ENCODE measurements around the gene GALNT10.

DNA sequence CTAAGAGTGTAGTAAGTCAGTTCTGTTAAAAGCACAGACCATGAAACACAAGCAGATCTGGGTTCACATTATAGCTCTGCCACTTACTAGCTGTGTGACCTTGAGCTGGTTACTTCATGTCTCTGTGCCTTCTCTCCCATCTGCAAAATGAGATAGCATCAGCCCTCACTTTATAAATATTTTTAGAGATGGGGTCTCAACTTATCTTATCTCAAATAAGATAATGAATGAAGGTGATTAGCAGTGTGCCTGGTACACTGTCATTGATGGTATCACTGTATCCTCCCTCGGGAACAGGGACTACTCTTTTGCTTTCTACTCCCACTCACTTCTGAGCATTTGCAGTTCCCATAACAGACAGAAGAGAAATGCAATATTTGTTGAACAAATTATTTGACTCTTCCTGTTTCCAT lies 52.4 kb downstream of the GALNT10 start:
- TF ChIP-seq GATA2 (IDR thresholded peaks at IDR 0.05; ENCODE audit: low read depth, low read length): peak; percentile 29; the same call in 1 of the 2 replicates
- TF ChIP-seq GATA3 (IDR thresholded peaks at IDR 0.05; ENCODE audit: low read depth, low read length): no peak
